Measurements from ENCODE around the gene WSCD2. TPM values are rescaled to one million over a fixed set of nuclear protein-coding genes. Genes with fewer than 3 reads are reported as not detected.

WSCD2 gene
- polyA plus RNA-seq, 3 donors = not detected

GRCh38 chr12:108295641-108296040 is 166.6 kb downstream of the WSCD2 start:
- Mint-ChIP-seq H3K27ac (peak overlapping the region in 1 of 7 donors; percentile 42), H3K9me3 (peaks cover 0 to 6% (median 3%) of the 10 kb centered on the region in 7 donors), H3K4me1 (peaks cover 53% of the 10 kb centered on the region), H3K4me3 (no peak overlapping the region), H3K27me3 (ENCODE audit: low read depth in 3 of 3) (peaks cover 9 to 12% (median 9%) of the 10 kb centered on the region in 3 donors), H3K36me3 (peaks cover 13 to 16% of the 10 kb centered on the region in 2 donors)
- TF ChIP-seq, protein P1, sequence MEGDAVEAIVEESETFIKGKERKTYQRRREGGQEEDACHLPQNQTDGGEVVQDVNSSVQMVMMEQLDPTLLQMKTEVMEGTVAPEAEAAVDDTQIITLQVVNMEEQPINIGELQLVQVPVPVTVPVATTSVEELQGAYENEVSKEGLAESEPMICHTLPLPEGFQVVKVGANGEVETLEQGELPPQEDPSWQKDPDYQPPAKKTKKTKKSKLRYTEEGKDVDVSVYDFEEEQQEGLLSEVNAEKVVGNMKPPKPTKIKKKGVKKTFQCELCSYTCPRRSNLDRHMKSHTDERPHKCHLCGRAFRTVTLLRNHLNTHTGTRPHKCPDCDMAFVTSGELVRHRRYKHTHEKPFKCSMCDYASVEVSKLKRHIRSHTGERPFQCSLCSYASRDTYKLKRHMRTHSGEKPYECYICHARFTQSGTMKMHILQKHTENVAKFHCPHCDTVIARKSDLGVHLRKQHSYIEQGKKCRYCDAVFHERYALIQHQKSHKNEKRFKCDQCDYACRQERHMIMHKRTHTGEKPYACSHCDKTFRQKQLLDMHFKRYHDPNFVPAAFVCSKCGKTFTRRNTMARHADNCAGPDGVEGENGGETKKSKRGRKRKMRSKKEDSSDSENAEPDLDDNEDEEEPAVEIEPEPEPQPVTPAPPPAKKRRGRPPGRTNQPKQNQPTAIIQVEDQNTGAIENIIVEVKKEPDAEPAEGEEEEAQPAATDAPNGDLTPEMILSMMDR (IDR thresholded peaks at IDR 0.05) = no peak
- Histone ChIP-seq H3K9me3 (replicated peaks in 1 of 2; ENCODE audit: control insufficient read depth in 1 of 2, insufficient read depth in 1 of 2, low read length in 2 of 2) (no peaks in the 10 kb centered on the region), H3K4me1 (ENCODE audit: control insufficient read depth in 1 of 2, insufficient read depth in 2 of 2, low read length in 2 of 2) (peaks cover 42 to 49% of the 10 kb centered on the region in 2 donors), H3K4me2 (replicated peaks; ENCODE audit: extremely low read depth, low read length, poor library complexity, severe bottlenecking) (no peak overlapping the region), H3K4me3 (replicated peaks in 1 of 3; ENCODE audit: low read depth in 2 of 3, low read length in 3 of 3) (no peak overlapping the region), H3K27ac (ENCODE audit: low read depth in 1 of 2, low read length in 2 of 2) (no peak overlapping the region), H3K36me3 (replicated peaks in 1 of 2; ENCODE audit: control insufficient read depth in 1 of 2, insufficient read depth in 2 of 2, low read length in 2 of 2) (peaks cover 20 to 21% of the 10 kb centered on the region in 2 donors), H4K20me1 (ENCODE audit: insufficient read depth, low read length) (peaks cover 5% of the 10 kb centered on the region), H3K79me2 (ENCODE audit: insufficient read depth, low read length) (no peaks in the 10 kb centered on the region), H3K27me3 (ENCODE audit: control insufficient read depth in 2 of 2, insufficient read depth in 2 of 2, low read length in 2 of 2) (peaks cover 0 to 2% of the 10 kb centered on the region in 2 donors), H3K9ac (ENCODE audit: insufficient read depth, low read length, poor library complexity, severe bottlenecking) (no peak overlapping the region), H2AFZ (ENCODE audit: insufficient read depth, low read depth, low read length, poor library complexity, severe bottlenecking) (no peak overlapping the region)
- 84% methylated on average over 6 of the region's 8 CpGs for WGBS (ENCODE audit: insufficient coverage)
- intact Hi-C loops (cut with micrococcal nuclease) = no loop called here
- no peak for DNase-seq

DNA sequence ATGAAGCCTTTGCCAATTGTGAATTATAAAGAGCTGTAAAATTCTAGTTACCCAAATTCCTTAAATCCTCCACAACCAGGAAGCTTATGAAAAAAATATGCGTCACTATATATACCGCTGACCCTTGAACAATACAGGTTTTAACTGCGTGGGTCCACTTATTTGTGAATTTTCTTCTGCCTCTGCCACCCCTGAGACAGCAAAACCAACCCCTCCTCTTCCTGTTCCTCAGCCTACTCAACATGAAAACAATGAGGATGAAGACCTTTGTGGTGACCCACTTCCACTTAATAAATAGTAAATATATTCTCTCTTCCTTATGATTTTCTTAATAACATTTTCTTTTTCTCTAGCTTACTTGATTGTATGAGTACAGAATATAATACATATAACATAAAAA is 167.9 kb downstream of the WSCD2 start:
- H3K27ac Mint-ChIP-seq = no peak overlapping the region
- H4K20me1 ChIP-seq (ENCODE audit: insufficient read depth, low read length) = no peaks in the 10 kb centered on the region
- H3K27ac ChIP-seq (ENCODE audit: low read depth in 1 of 2, low read length in 2 of 2) = no peak overlapping the region
- peaks cover 8 to 9% of the 10 kb centered on the region in 2 donors for H3K36me3 ChIP-seq (replicated peaks in 1 of 2; ENCODE audit: control insufficient read depth in 1 of 2, insufficient read depth in 2 of 2, low read length in 2 of 2)
- H3K27me3 Mint-ChIP-seq (ENCODE audit: low read depth in 3 of 3) = peaks cover 7 to 10% (median 8%) of the 10 kb centered on the region in 3 donors
- H3K27me3 ChIP-seq (ENCODE audit: control insufficient read depth in 2 of 2, insufficient read depth in 2 of 2, low read length in 2 of 2) = peaks cover 0 to 2% of the 10 kb centered on the region in 2 donors
- H3K9ac ChIP-seq (ENCODE audit: insufficient read depth, low read length, poor library complexity, severe bottlenecking) = no peak overlapping the region
- DNase-seq = no peak
- H3K9me3 ChIP-seq (replicated peaks in 1 of 2; ENCODE audit: control insufficient read depth in 1 of 2, insufficient read depth in 1 of 2, low read length in 2 of 2) = no peaks in the 10 kb centered on the region
- H3K4me2 ChIP-seq (replicated peaks; ENCODE audit: extremely low read depth, low read length, poor library complexity, severe bottlenecking) = no peak overlapping the region
- H3K4me3 Mint-ChIP-seq = no peak overlapping the region
- peaks cover 0 to 6% (median 0%) of the 10 kb centered on the region in 7 donors for H3K9me3 Mint-ChIP-seq
- 26% methylated on average over 3 of the region's 3 CpGs for WGBS (ENCODE audit: insufficient coverage)
- H3K79me2 ChIP-seq (ENCODE audit: insufficient read depth, low read length) = no peaks in the 10 kb centered on the region
- peaks cover 42 to 49% of the 10 kb centered on the region in 2 donors for H3K4me1 ChIP-seq (ENCODE audit: control insufficient read depth in 1 of 2, insufficient read depth in 2 of 2, low read length in 2 of 2)
- H3K4me3 ChIP-seq (replicated peaks in 1 of 3; ENCODE audit: low read depth in 2 of 3, low read length in 3 of 3) = no peak overlapping the region
- peaks cover 10 to 12% of the 10 kb centered on the region in 2 donors for H3K36me3 Mint-ChIP-seq
- no peak overlapping the region for H2AFZ ChIP-seq (ENCODE audit: insufficient read depth, low read depth, low read length, poor library complexity, severe bottlenecking)
- TF ChIP-seq, protein P1 (IDR thresholded peaks at IDR 0.05) = no peak
- intact Hi-C loops (cut with micrococcal nuclease) = no loop called here
- peaks cover 53% of the 10 kb centered on the region for H3K4me1 Mint-ChIP-seq
